ENCODE results near the gene RYR2. TPM values are rescaled to one million over a fixed set of nuclear protein-coding genes. Genes with fewer than 3 reads are reported as not detected.
"Not testable (repeated sequence)": the region's sequence is repeated elsewhere in the genome, so short reads cannot be mapped to it uniquely, and the experiment has no call there.

Gene RYR2
- total RNA-seq, 1 experiment from 2014 or later: 2.3 TPM

GRCh38 chr1:237141502-237141901, 99.5 kb downstream of the RYR2 start:
- no peak for DNase-seq (ENCODE audit: low spot score)

GRCh38 chr1:237145379-237146135, 103.6 kb downstream of the RYR2 start:
- DNase-seq (ENCODE audit: low spot score): no peak

GRCh38 chr1:237146241-237146640, 104.3 kb downstream of the RYR2 start:
- DNase-seq (ENCODE audit: low spot score): no peak

- no peak for DNase-seq (ENCODE audit: low spot score)
These were observed 107.9 kb downstream of the RYR2 start for GRCh38 chr1:237149857-237150256.

GRCh38 chr1:237151979-237152378, 110.0 kb downstream of the RYR2 start:
- DNase-seq (ENCODE audit: low spot score): not testable (repeated sequence)

- DNase-seq (ENCODE audit: low spot score): no peak
These were observed 110.7 kb downstream of the RYR2 start for GRCh38 chr1:237152506-237153335.

- DNase-seq (ENCODE audit: low spot score): peak; percentile 40
These were observed 112.2 kb downstream of the RYR2 start for GRCh38 chr1:237154157-237154556.

GRCh38 chr1:237164406-237165352, 122.7 kb downstream of the RYR2 start:
- no peak for DNase-seq (ENCODE audit: low spot score)

GRCh38 chr1:237166086-237166485, 124.1 kb downstream of the RYR2 start:
- no peak for DNase-seq (ENCODE audit: low spot score)

GRCh38 chr1:237166593-237167101, 124.7 kb downstream of the RYR2 start:
- DNase-seq (ENCODE audit: low spot score): no peak

- no peak for DNase-seq (ENCODE audit: low spot score)
These were observed 128.2 kb downstream of the RYR2 start for GRCh38 chr1:237170149-237170548.

- no peak for DNase-seq (ENCODE audit: low spot score)
These were observed 129.6 kb downstream of the RYR2 start for GRCh38 chr1:237171454-237172117.

- DNase-seq (ENCODE audit: low spot score): no peak
These were observed 130.1 kb downstream of the RYR2 start for GRCh38 chr1:237172118-237172485.

- no peak for DNase-seq (ENCODE audit: low spot score)
These were observed 137.5 kb downstream of the RYR2 start for GRCh38 chr1:237179503-237179902.

GRCh38 chr1:237180256-237180655, 138.3 kb downstream of the RYR2 start:
- DNase-seq (ENCODE audit: low spot score): no peak

- peak; percentile 5 for DNase-seq (ENCODE audit: low spot score)
These were observed 139.8 kb downstream of the RYR2 start for GRCh38 chr1:237181743-237182317.

- no peak for DNase-seq (ENCODE audit: low spot score)
These were observed 142.1 kb downstream of the RYR2 start for GRCh38 chr1:237183963-237184540.

- DNase-seq (ENCODE audit: low spot score): no peak
These were observed 144.7 kb downstream of the RYR2 start for GRCh38 chr1:237186675-237187074.

GRCh38 chr1:237187842-237188241, 145.9 kb downstream of the RYR2 start:
- DNase-seq (ENCODE audit: low spot score): no peak

- no peak for DNase-seq (ENCODE audit: low spot score)
These were observed 149.4 kb downstream of the RYR2 start for GRCh38 chr1:237191403-237191802.
